HG02588 (cell line): ENCODE measurements around the gene TBC1D3D.
"Not testable (repeated sequence)": the region's sequence is repeated elsewhere in the genome, so short reads cannot be mapped to it uniquely, and the experiment has no call there.

Source experiments
- ATAC-seq: cut with Tn5 transposase; IDR thresholded peaks from one replicate; pipeline ENCODE4 v1.9.1; 2021; ENCODE audit warnings: mild to moderate bottlenecking, moderate library complexity; ENCODE audit not compliant: unreplicated experiment

Gene TBC1D3D

GRCh38 chr17:38003676-38004075, at the start of gene TBC1D3D:
Gene TBC1D3D, plus strand, starts transcription at chr17:38003976. Its CDS starts 1,585 bp downstream, at chr17:38005561.
- ATAC-seq: not testable (repeated sequence)

- not testable (repeated sequence) for ATAC-seq
These were observed 14.8 kb upstream of the TBC1D3D start, which contains the start of gene TBC1D3L for GRCh38 chr17:37988960-37989359. Gene TBC1D3L, minus strand, starts transcription at chr17:37989060. Its CDS starts 1,540 bp downstream, at chr17:37987520.
